ENCODE measurements around the gene RAP1A. TPM values are rescaled to one million over a fixed set of nuclear protein-coding genes. Genes with fewer than 3 reads are reported as not detected.

The RAP1A gene
- polyA plus RNA-seq, 1 experiment = 78.1 TPM

- H3K27me3 ChIP-seq (ENCODE audit: control insufficient read depth, insufficient read depth, low read length) = no peaks in the 10 kb centered on the region
- no peak overlapping the region for H3K27ac ChIP-seq (ENCODE audit: low read depth, low read length)
- H3K9me3 ChIP-seq (ENCODE audit: control insufficient read depth, insufficient read depth, low read length) = no peaks in the 10 kb centered on the region
- no peak for DNase-seq (ENCODE audit: low read depth, low spot score)
- no peak overlapping the region for H3K4me3 ChIP-seq (ENCODE audit: low read depth, low read length)
- CTCF ChIA-PET = interaction anchor here (6.2 kb wide), 1 partner anchor 157 kb away, joined by 36 read pairs; no protein-coding TSS in a partner anchor
- POLR2A ChIA-PET = no interaction called here
- no peak for TF ChIP-seq CTCF (IDR thresholded peaks at IDR 0.05; ENCODE audit: low read depth, low read length)
Measured at GRCh38 chr1:111664652-111665051, 45.1 kb downstream of the RAP1A start.

GRCh38 chr1:111665497-111665896, 45.9 kb downstream of the RAP1A start:
- H3K9me3 ChIP-seq (ENCODE audit: control insufficient read depth, insufficient read depth, low read length) = no peaks in the 10 kb centered on the region
- ChIA-PET CTCF (interaction anchor here (0.7 to 6.2 kb wide), 3 partner anchors 104 to 184 kb away, joined by 4 to 36 read pairs (median 4); no protein-coding TSS in a partner anchor), POLR2A (no interaction called here)
- H3K4me3 ChIP-seq (ENCODE audit: low read depth, low read length) = no peak overlapping the region
- no peaks in the 10 kb centered on the region for H3K27me3 ChIP-seq (ENCODE audit: control insufficient read depth, insufficient read depth, low read length)
- TF ChIP-seq CTCF (IDR thresholded peaks at IDR 0.05; ENCODE audit: low read depth, low read length) = no peak
- no peak overlapping the region for H3K27ac ChIP-seq (ENCODE audit: low read depth, low read length)
- DNase-seq (ENCODE audit: low read depth, low spot score) = no peak

GRCh38 chr1:111666828-111667227, 47.2 kb downstream of the RAP1A start:
- DNase-seq (ENCODE audit: low read depth, low spot score) = no peak
- Histone ChIP-seq H3K27me3 (ENCODE audit: control insufficient read depth, insufficient read depth, low read length) (no peaks in the 10 kb centered on the region), H3K4me3 (ENCODE audit: low read depth, low read length) (no peak overlapping the region), H3K27ac (ENCODE audit: low read depth, low read length) (no peak overlapping the region), H3K9me3 (ENCODE audit: control insufficient read depth, insufficient read depth, low read length) (no peaks in the 10 kb centered on the region)
- ChIA-PET POLR2A (no interaction called here), CTCF (interaction anchor here (0.6 to 6.2 kb wide), 3 partner anchors 103 to 185 kb away, joined by 3 to 36 read pairs (median 5); no protein-coding TSS in a partner anchor)
- no peak for TF ChIP-seq CTCF (IDR thresholded peaks at IDR 0.05; ENCODE audit: low read depth, low read length)

GRCh38 chr1:111669268-111669667, 49.7 kb downstream of the RAP1A start:
- Histone ChIP-seq H3K27ac (ENCODE audit: low read depth, low read length) (no peak overlapping the region), H3K27me3 (ENCODE audit: control insufficient read depth, insufficient read depth, low read length) (no peaks in the 10 kb centered on the region), H3K4me3 (ENCODE audit: low read depth, low read length) (no peak overlapping the region), H3K9me3 (ENCODE audit: control insufficient read depth, insufficient read depth, low read length) (no peaks in the 10 kb centered on the region)
- CTCF ChIA-PET = interaction anchor here (0.6 to 3.7 kb wide), 5 partner anchors 46 to 270 kb away, joined by 3 to 22 read pairs (median 4); no protein-coding TSS in a partner anchor
- no peak for DNase-seq (ENCODE audit: low read depth, low spot score)
- POLR2A ChIA-PET = no interaction called here
- TF ChIP-seq CTCF (IDR thresholded peaks at IDR 0.05; ENCODE audit: low read depth, low read length) = no peak

- no peak for DNase-seq (ENCODE audit: low read depth, low spot score)
- no peaks in the 10 kb centered on the region for H3K9me3 ChIP-seq (ENCODE audit: control insufficient read depth, insufficient read depth, low read length)
- ChIA-PET POLR2A (interaction anchor here (0.6 kb wide), 1 partner anchor 200 kb away, joined by 4 read pairs; no protein-coding TSS in a partner anchor), CTCF (interaction anchor here (1.0 to 3.7 kb wide), 2 partner anchors 164 kb away, joined by 7 to 22 read pairs; no protein-coding TSS in a partner anchor)
- H3K27me3 ChIP-seq (ENCODE audit: control insufficient read depth, insufficient read depth, low read length) = no peaks in the 10 kb centered on the region
- no peak overlapping the region for H3K4me3 ChIP-seq (ENCODE audit: low read depth, low read length)
- no peak for TF ChIP-seq CTCF (IDR thresholded peaks at IDR 0.05; ENCODE audit: low read depth, low read length)
- H3K27ac ChIP-seq (ENCODE audit: low read depth, low read length) = no peak overlapping the region
Measured at GRCh38 chr1:111671852-111672251, 52.3 kb downstream of the RAP1A start.
